HepG2 (cell line): Measurements from ENCODE around the gene CD28. TPM values are rescaled to one million over a fixed set of nuclear protein-coding genes. Genes with fewer than 3 reads are reported as not detected.

Experiments used
- ATAC-seq: fragments of 200-7000 bp; cut with Tn5 transposase; 3 replicates; pipeline ENCODE4 v1.9.1; 2020; ENCODE audit warnings: mild to moderate bottlenecking, moderate library complexity
- BruUV-seq: library from RNA; stranded (reverse); fragments of 400-500 nt; replicated peaks from 2 replicates; lab custom pipeline; 2021; lab: Mats Ljungman, UMichigan
- CTCF ChIA-PET: fragments of 300-600 bp; formaldehyde crosslinking; extraction: SDS; loops from one replicate; lab custom pipeline; 2021; ENCODE audit warnings: low total read pairs, inconsistent platforms, low intra/inter-chr PET ratio; lab: Yijun Ruan, JAX
- POLR2A ChIA-PET: fragments of 350-600 bp; sonication (Branson Sonifier 250); formaldehyde crosslinking; loops from one replicate; lab custom pipeline; 2020; ENCODE audit warnings: antibody characterized with exemption, inconsistent platforms; lab: Yijun Ruan, JAX
- DNase-seq: peaks from one replicate; pipeline ENCODE4 v3.0.0-alpha.2; 2015; ENCODE audit warnings: low spot score
- FAIRE-seq: peaks from 3 replicates; lab custom pipeline; 2011; peaks lifted over from hg19 to GRCh38; lab: Jason Lieb, UNC
- H2AFZ ChIP-seq: one replicate; pipeline ENCODE4 v1.6.1; 2011; ENCODE audit warnings: low read length, inconsistent platforms
- H3K27ac ChIP-seq: fragments of 300-600 bp; 3 replicates; pipeline ENCODE4 v1.8.0; 2011; ENCODE audit warnings: mixed run types, mild to moderate bottlenecking, mixed read lengths, low read length, inconsistent platforms; ENCODE audit not compliant: insufficient read depth; ENCODE audit errors: extremely low read length
- H3K27me3 ChIP-seq, 2 experiments: fragments of 200-600 bp in 1 of 2; 2 replicates in 1 of 2; 3 replicates in 1 of 2; pipeline versions ENCODE4 v1.6.0 to v1.8.0; 2011; ENCODE audit warnings: low read length in 2 of 2, mild to moderate bottlenecking in 2 of 2, moderate library complexity in 2 of 2, inconsistent platforms in 1 of 2; ENCODE audit not compliant: insufficient read depth in 2 of 2, control insufficient read depth in 1 of 2
- H3K36me3 ChIP-seq, 2 experiments: fragments of 200-600 bp in 1 of 2; replicated peaks in 1 of 2; 2 replicates in 1 of 2; 3 replicates in 1 of 2; pipeline versions ENCODE4 v1.5.1 to v1.8.0; 2011; ENCODE audit warnings: low read length in 2 of 2, inconsistent platforms in 1 of 2; ENCODE audit not compliant: insufficient read depth in 2 of 2, control insufficient read depth in 1 of 2
- H3K4me1 ChIP-seq: 2 replicates; pipeline ENCODE4 v1.5.1; 2012; ENCODE audit warnings: low read length, inconsistent platforms; ENCODE audit not compliant: insufficient read depth
- H3K4me2 ChIP-seq: 2 replicates; pipeline ENCODE4 v1.6.0; 2011; ENCODE audit warnings: low read depth, low read length, inconsistent platforms
- H3K4me3 ChIP-seq, 3 experiments: fragments of 200-600 bp in 1 of 3; sonication (generic), shearing (Covaris generic) in 1 of 3; replicated peaks in 1 of 3; 2 replicates each; pipeline ENCODE4 v1.5.1; 2011 to 2016; ENCODE audit warnings: low read length in 3 of 3, inconsistent platforms in 2 of 3, low read depth in 2 of 3, mild to moderate bottlenecking in 2 of 3, control low read depth in 1 of 3, mixed read lengths in 1 of 3; ENCODE audit not compliant: insufficient read depth in 1 of 3
- H3K79me2 ChIP-seq: one replicate; pipeline ENCODE4 v1.6.1; 2011; ENCODE audit warnings: low read length, inconsistent platforms; ENCODE audit not compliant: insufficient read depth
- H3K9ac ChIP-seq: 2 replicates; pipeline ENCODE4 v1.6.0; 2011; ENCODE audit warnings: mild to moderate bottlenecking, low read depth, low read length, inconsistent platforms; ENCODE audit not compliant: insufficient read depth
- H3K9me3 ChIP-seq: 2 replicates; pipeline ENCODE4 v1.5.1; 2012; ENCODE audit warnings: mild to moderate bottlenecking, low read length
- H4K20me1 ChIP-seq: 2 replicates; pipeline ENCODE4 v1.6.0; 2011; ENCODE audit warnings: inconsistent platforms, mild to moderate bottlenecking, low read length, moderate library complexity; ENCODE audit not compliant: insufficient read depth
- CTCF ChIP-seq: sonication (generic); formaldehyde crosslinking; IDR thresholded peaks from 2 replicates; pipeline ENCODE4 v1.5.0; 2020; ENCODE audit warnings: mild to moderate bottlenecking, missing genetic modification reagents, moderate library complexity
- GRHL1 ChIP-seq: sonication (generic); formaldehyde crosslinking; conservative IDR thresholded peaks from 2 replicates; pipeline ENCODE4 v1.8.0; 2022; ENCODE audit warnings: missing genetic modification reagents
- STAG1 ChIP-seq: sonication (generic); formaldehyde crosslinking; IDR thresholded peaks from 2 replicates; pipeline ENCODE4 v1.4.0; 2020; ENCODE audit warnings: missing genetic modification reagents
- SUZ12 ChIP-seq: fragments of 150-350 bp; IDR thresholded peaks from 2 replicates; pipeline ENCODE4 v1.6.1; 2014; ENCODE audit warnings: low read depth, low read length
- WGBS: methylation state at CpG from one replicate; pipeline ENCODE4 v1.1.6; 2017; ENCODE audit warnings: low lambda C conversion rate; 5-methylcytosine and 5-hydroxymethylcytosine counted together
- in situ Hi-C: cut with HindIII; loops from 2 replicates; pipeline ENCODE4 v1.10.0; 2017; ENCODE audit warnings: low pct_unique_long_range_greater_than_20kb; ENCODE audit not compliant: extremely low pct_ligation_motif_present
- intact Hi-C: fragments of 100-400 bp; cut with micrococcal nuclease; formaldehyde crosslinking; loops from one replicate; pipeline ENCODE4 v1.10.0; 2022; ENCODE audit not compliant: unreplicated experiment
- polyA plus RNA-seq, 8 experiments: library from polyadenylated mRNA; depleted of rRNA in 3 of 8; stranded (reverse) in 7 of 8; unstranded in 1 of 8; fragments of >200 nt; fragmentation: Illumina TruSeq in 4 of 8; extraction: Trizol in 4 of 8; gene quantifications; 2 replicates each; pipeline versions ENCODE4 v1.2.1 to v1.2.3, GENCODE V29; 2011 to 2016; ENCODE audit warnings: low read depth in 4 of 8, missing spikeins in 1 of 8, mixed read lengths in 1 of 8; ENCODE audit not compliant: insufficient read depth in 1 of 8
- total RNA-seq, 5 experiments: library from RNA; depleted of rRNA; stranded (reverse); fragments of >200 nt; fragmentation: Illumina TruSeq; extraction: Trizol; gene quantifications; 2 replicates each; pipeline ENCODE4 v1.2.3, GENCODE V29; 2016; ENCODE audit warnings: low read depth in 1 of 5

Gene CD28
- total and polyA plus RNA-seq, 2 of the 13 experiments (the other 11 are each of a cell fraction or from before 2014, with no cell fraction given): not detected

- TF ChIP-seq GRHL1 (CRISPR knock-in tag): no peak
Measured at GRCh38 chr2:203763241-203763937, 57.0 kb downstream of the CD28 start (continued).

- no peak overlapping the region for H3K9ac ChIP-seq
- no peak overlapping the region for H3K4me3 ChIP-seq
- BruUV-seq: no TSS peak
- CTCF ChIA-PET: no interaction called here
- no peaks in the 10 kb centered on the region for H4K20me1 ChIP-seq
- ATAC-seq (no peak), DNase-seq (no peak), FAIRE-seq (no peak)
- POLR2A ChIA-PET: interaction anchor here (0.7 to 1.8 kb wide), 3 partner anchors 20 to 51 kb away, joined by 4 to 7 read pairs (median 4); no protein-coding TSS in a partner anchor
- H3K4me2 ChIP-seq: no peak overlapping the region
- no peak overlapping the region for H2AFZ ChIP-seq
- no peaks in the 10 kb centered on the region for H3K79me2 ChIP-seq
- H3K27me3 ChIP-seq: no peaks in the 10 kb centered on the region
- H3K4me1 ChIP-seq: peaks cover 12% of the 10 kb centered on the region
- WGBS: 55% methylated on average over 10 of the region's 10 CpGs
- H3K9me3 ChIP-seq: no peaks in the 10 kb centered on the region
- no peaks in the 10 kb centered on the region for H3K36me3 ChIP-seq
- in situ Hi-C loops (no loop called here), intact Hi-C loops (no loop called here)
- H3K27ac ChIP-seq: no peak overlapping the region
- TF ChIP-seq STAG1 (peak; percentile 57), SUZ12 (no peak), CTCF (CRISPR knock-in tag) (peak; percentile 57)
Measured at GRCh38 chr2:203763938-203764664, 57.7 kb downstream of the CD28 start.
